SHP77 (cell line): ENCODE measurements around the gene C2orf92.

Source experiments
- DNase-seq, 2 experiments: peaks; one replicate each; lab custom pipeline; 2025; lab: John Stamatoyannopoulos, UW

C2orf92 gene

GRCh38 chr2:97714084-97714949, 44.8 kb downstream of the C2orf92 start:
- no peak for DNase-seq

- DNase-seq = no peak
Measured at GRCh38 chr2:97714950-97715652, 45.6 kb downstream of the C2orf92 start.

GRCh38 chr2:97715951-97716694, 46.6 kb downstream of the C2orf92 start:
- DNase-seq = no peak

- no peak for DNase-seq
Measured at GRCh38 chr2:97716695-97717612, 47.4 kb downstream of the C2orf92 start.

- DNase-seq = no peak
Measured at GRCh38 chr2:97717613-97717995, 48.1 kb downstream of the C2orf92 start.

- DNase-seq = no peak
Measured at GRCh38 chr2:97718051-97718882, 48.8 kb downstream of the C2orf92 start.

- no peak for DNase-seq
Measured at GRCh38 chr2:97718942-97719341, 49.4 kb downstream of the C2orf92 start.

DNA sequence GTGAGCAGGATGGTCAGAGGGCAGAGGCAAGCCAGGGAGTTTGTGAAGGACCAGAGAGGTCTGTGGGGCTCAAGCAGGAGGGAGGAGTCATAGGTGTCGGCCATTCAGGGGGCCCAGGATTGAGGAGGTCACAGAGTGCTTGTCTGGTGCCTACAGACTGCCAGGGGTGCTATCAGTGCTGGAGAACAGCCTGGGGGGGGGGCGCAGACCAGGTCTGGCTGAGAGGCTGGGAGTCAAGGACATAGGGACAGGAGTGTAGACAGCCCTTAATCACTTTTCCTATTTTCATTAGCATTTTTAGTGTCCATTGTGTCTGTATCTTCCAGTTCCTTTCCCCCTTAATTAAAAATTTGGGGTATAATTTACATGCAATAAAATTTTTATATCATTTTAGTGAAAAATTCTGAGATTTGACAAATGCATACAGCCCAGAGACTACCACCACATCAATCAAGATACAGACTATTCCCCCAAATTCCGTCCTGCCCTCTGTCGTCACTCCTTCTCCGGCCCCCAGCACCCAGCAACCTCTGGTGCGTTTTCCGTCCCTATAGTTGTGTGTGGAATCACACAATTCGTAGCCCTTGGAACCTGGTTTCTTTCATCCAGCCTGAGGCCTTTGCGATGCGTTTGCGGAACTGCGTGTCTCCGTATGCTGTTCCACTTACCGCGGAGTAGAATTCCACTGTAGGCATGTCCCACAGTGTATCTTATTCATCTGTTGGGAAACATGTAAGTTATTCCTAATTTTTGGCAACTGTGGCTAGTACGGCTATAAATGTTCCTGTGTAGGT, 50.0 kb downstream of the C2orf92 start:
- no peak for DNase-seq

DNA sequence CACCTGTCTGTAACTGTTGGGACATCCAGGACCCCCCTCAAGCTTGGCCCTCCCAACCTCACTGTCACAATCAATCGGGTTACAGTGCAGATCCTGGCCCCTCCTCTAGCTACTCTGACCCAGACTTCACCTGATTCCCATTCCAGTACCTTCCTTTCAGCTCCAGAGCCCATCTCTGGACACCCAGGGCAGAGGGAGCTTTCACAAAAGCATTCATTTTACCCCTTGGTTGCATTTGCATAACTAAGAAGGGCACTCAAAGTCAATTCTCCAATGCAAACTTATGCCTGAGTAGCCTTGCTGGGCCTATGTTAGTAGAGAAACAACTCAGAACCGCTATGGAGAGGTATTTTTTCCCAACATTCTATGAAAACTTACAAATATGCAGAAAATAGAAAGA, 51.2 kb downstream of the C2orf92 start:
- no peak for DNase-seq

- DNase-seq = no peak
Measured at GRCh38 chr2:97722227-97722626, 52.7 kb downstream of the C2orf92 start.

DNA sequence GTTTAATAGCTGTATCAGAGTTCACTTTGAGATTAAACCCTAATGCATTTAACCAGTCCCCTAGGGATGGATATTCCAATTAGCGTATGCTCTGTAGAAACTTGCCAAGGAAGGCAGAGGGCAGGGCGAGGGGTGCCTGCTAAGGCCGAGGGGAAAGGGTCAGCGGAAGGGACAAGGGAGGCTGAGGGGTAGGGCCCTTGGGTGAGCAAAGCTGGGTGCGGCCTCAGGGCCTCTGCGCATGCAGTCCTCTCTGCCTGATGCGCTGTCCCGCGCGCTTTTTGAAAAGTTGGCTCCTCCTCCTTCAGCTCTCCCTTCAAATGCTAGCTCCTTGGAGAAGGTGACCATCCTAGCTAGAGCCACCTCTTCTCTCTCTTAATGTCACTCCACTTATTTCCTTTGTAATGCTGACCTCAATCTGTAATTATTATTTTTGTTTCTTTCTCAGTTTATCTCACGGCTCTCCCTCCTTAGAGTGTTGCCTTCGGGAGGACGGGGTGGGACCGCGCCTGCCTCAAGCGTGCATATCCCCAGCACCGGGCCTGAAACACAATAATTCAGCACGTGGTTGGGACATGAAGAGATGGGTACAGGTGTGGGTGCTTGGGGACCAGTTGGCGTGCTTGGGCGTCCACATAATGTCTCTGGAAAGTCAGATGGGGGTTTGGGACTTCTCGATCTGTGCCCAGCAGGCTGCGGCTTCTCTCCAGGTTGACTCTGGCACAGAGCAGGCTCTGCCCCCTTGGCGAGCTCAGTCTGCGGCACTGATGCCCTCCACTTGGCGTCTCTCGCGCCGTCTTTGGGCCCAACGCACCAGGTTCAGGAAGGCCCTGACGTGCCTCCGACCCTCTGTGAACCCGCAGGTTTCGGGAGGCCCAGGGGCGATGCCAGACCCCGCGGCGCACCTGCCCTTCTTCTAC, 53.9 kb downstream of the C2orf92 start:
- DNase-seq = no peak

DNA sequence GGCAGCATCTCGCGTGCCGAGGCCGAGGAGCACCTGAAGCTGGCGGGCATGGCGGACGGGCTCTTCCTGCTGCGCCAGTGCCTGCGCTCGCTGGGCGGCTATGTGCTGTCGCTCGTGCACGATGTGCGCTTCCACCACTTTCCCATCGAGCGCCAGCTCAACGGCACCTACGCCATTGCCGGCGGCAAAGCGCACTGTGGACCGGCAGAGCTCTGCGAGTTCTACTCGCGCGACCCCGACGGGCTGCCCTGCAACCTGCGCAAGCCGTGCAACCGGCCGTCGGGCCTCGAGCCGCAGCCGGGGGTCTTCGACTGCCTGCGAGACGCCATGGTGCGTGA, 54.5 kb downstream of the C2orf92 start:
- no peak for DNase-seq

- no peak for DNase-seq
Measured at GRCh38 chr2:97724501-97724900, 55.0 kb downstream of the C2orf92 start.

GRCh38 chr2:97724946-97725688, 55.6 kb downstream of the C2orf92 start:
- no peak for DNase-seq

DNA sequence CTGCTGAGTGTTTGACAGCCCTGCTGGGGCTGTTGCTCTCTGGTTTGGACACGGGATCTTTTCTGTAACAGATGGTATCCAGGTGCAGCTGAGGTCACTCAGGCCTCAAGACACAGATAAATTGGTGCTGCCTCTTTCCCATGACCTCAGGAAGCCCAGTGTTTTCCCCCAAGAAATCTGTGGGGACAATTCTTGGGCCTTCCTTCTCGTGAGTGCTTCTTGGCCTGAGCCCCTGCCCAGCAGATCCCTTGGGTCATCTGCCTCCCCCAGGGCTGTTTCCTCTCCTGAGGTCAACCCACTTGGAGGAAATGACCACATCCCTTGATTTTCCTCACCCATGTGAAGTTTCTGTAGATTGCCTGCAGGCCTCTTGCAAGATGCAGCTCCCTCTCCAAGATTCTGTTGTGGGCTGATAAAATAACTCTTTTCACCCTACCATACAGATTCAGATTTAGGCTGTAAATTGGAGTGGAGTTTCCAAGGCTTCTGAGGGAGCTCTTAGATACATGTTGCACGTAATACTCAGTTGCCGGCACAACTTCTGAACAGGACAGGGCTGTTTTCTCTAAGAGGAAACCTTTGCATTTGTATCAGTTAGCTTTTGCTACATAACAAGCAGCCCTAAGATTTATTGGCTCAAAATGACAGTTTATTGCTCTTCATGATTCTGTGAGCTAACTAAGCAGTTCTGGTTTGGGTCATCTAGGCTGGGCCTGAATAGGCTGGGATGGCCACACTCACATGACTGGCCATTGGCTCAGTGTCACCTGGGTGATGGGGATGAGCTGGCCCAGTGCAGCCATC, 57.0 kb downstream of the C2orf92 start:
- DNase-seq = no peak

DNA sequence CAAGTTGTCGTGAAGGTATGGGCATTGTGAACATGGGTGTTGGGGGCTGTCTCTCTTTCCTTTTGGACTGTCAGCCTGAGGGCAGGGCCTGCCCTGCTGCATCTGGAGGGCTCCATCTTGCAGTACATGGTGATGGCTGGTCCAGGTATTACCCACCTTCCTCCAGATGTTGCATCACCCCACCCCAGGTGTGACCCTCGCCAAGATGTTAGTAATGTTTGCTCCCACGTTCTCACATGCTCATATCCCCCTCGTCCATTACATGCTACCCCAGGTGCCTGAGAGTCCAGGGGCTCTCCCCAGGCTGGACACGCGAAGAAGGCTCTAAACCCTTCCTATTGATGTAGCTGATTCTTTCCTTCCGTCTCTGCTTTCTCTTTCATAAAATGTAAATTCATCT, 57.8 kb downstream of the C2orf92 start:
- no peak for DNase-seq

GRCh38 chr2:97728091-97728731, 58.7 kb downstream of the C2orf92 start:
- no peak for DNase-seq
